Measurements from ENCODE around the gene PERM1. TPM values are rescaled to one million over a fixed set of nuclear protein-coding genes. Genes with fewer than 3 reads are reported as not detected.
"Not testable (repeated sequence)": the region's sequence is repeated elsewhere in the genome, so short reads cannot be mapped to it uniquely, and the experiment has no call there.

PERM1 gene
- total RNA-seq, 1 experiment from 2014 or later, result not detected

DNA sequence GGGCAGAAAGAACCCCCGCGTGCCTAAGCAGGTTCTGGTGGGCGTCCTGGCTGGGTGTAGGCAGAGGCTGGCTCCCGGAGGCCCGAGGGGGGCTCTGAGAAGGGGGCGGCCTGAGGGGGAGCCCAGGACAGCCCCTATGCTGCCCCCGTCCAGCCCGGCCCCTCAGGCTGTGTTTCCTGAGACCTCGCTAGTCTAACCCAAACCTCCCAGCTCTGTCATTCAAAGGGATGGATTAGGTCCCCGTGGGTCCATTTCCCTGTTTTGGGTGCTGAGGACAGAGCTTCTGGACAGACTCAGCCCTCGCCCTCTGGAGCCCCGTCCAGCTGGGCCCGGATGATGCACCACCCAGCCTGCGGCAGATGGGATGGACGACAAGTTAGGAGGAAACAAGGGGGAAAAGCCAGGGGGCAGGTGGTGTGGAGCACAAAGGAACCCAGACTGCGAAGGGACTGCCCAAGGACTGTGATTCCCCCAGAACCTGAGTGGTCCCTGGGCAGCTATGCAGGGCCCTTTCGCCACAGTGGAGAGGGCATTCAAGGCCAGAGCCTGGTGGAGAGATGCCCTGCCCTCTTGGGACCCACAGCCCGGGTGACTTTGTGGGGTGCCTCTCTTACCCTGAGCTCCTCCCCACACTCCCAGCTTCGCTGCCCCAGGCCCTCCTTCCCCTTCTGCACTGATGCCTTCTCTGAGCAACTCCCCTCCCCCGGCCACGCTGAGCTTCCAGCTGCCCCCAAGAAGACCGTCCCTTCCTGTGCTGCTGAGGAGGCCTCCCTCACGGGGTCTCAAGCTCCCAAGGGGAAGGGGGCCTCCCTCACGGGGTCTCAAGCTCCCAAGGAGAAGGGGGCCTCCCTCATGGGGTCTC, 15.2 kb upstream of the PERM1 start (continued):
- TF ChIP-seq, protein P1, sequence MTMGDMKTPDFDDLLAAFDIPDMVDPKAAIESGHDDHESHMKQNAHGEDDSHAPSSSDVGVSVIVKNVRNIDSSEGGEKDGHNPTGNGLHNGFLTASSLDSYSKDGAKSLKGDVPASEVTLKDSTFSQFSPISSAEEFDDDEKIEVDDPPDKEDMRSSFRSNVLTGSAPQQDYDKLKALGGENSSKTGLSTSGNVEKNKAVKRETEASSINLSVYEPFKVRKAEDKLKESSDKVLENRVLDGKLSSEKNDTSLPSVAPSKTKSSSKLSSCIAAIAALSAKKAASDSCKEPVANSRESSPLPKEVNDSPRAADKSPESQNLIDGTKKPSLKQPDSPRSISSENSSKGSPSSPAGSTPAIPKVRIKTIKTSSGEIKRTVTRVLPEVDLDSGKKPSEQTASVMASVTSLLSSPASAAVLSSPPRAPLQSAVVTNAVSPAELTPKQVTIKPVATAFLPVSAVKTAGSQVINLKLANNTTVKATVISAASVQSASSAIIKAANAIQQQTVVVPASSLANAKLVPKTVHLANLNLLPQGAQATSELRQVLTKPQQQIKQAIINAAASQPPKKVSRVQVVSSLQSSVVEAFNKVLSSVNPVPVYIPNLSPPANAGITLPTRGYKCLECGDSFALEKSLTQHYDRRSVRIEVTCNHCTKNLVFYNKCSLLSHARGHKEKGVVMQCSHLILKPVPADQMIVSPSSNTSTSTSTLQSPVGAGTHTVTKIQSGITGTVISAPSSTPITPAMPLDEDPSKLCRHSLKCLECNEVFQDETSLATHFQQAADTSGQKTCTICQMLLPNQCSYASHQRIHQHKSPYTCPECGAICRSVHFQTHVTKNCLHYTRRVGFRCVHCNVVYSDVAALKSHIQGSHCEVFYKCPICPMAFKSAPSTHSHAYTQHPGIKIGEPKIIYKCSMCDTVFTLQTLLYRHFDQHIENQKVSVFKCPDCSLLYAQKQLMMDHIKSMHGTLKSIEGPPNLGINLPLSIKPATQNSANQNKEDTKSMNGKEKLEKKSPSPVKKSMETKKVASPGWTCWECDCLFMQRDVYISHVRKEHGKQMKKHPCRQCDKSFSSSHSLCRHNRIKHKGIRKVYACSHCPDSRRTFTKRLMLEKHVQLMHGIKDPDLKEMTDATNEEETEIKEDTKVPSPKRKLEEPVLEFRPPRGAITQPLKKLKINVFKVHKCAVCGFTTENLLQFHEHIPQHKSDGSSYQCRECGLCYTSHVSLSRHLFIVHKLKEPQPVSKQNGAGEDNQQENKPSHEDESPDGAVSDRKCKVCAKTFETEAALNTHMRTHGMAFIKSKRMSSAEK (CRISPR knock-in tag; IDR thresholded peaks at IDR 0.05; ENCODE audit: borderline replicate concordance), result no peak
- TF ChIP-seq, protein P2, sequence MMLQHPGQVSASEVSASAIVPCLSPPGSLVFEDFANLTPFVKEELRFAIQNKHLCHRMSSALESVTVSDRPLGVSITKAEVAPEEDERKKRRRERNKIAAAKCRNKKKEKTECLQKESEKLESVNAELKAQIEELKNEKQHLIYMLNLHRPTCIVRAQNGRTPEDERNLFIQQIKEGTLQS (CRISPR knock-in tag; conservative IDR thresholded peaks at IDR 0.05), result no peak
- TF ChIP-seq ZNF671 (CRISPR knock-in tag; IDR thresholded peaks at IDR 0.05) (no peak), ATF1 (CRISPR knock-in tag; IDR thresholded peaks at IDR 0.05) (no peak), ESRRA (CRISPR knock-in tag; IDR thresholded peaks at IDR 0.05; ENCODE audit: borderline replicate concordance) (no peak)

DNA sequence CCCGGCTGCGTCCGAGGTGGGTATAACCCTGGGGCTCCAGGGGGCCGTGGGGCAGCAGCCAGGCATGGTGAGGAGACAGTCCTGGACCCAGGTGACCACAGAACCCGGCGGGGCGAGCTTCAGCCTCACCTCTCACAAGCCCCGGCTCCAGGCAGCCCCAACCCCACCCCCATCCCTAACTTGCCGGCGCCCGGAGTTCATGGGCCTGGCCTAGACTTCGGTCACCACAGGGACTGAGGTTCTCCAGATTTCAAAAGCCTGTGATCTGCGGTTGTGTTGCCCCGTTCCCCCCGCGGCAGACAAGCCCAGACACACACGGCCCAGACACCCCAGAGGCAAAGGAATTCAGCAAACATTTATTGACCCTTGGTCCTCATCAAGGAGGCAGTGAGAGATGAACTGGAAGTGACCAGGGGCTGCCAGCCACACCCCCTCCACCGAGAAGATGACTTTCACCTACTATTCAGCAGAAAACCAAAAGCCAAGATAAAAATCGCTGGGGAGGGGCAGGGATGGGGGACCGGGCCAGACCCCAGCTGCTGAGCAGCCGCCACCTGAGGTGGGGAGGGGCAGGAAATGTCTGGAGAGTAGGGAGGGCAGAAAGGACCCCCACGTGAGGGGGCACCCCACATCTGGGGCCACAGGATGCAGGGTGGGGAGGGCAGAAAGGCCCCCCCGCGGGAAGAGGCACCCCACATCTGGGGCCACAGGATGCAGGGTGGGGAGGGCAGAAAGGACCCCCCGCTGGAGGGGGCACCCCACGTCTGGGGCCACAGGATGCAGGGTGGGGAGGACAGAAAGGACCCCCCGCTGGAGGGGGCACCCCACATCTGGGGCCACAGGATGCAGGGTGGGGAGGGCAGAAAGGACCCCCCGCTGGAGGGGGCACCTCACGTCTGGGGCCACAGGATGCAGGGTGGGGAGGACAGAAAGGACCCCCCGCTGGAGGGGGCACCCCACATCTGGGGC, 14.1 kb upstream of the PERM1 start:
- H3K36me3 Mint-ChIP-seq, result peaks cover 7% of the 10 kb centered on the region; the same call in 1 of the 2 replicates
- ChIA-PET POLR2A (no interaction called here), CTCF (interaction anchor here (1.3 to 3.7 kb wide), 4 partner anchors 12 to 38 kb away, joined by 4 to 23 read pairs (median 15); partner anchors contain the start of gene PERM1)
- peaks cover 81% of the 10 kb centered on the region for H3K27me3 Mint-ChIP-seq (ENCODE audit: low read depth)
- H3K9me3 Mint-ChIP-seq, result peaks cover 9% of the 10 kb centered on the region
- ATAC-seq, result no peak
- peaks cover 5% of the 10 kb centered on the region for H3K4me1 Mint-ChIP-seq
- no peak overlapping the region for H3K4me3 Mint-ChIP-seq
- H3K27ac Mint-ChIP-seq, result no peak overlapping the region
- no peak for DNase-seq (ENCODE audit: low spot score)
- no peak for TF ChIP-seq ESRRA (CRISPR knock-in tag; IDR thresholded peaks at IDR 0.05; ENCODE audit: borderline replicate concordance)
- TF ChIP-seq CBFB (CRISPR knock-in tag; IDR thresholded peaks at IDR 0.05; ENCODE audit: low read depth), result no peak
- no peak for TF ChIP-seq ATF1 (CRISPR knock-in tag; IDR thresholded peaks at IDR 0.05)
- no peak for TF ChIP-seq NFATC4 (CRISPR knock-in tag; IDR thresholded peaks at IDR 0.05)
- no peak for TF ChIP-seq RELA (CRISPR knock-in tag; IDR thresholded peaks at IDR 0.05; ENCODE audit: borderline replicate concordance)
- no peak for TF ChIP-seq EMX1 (CRISPR knock-in tag; IDR thresholded peaks at IDR 0.05)
- TF ChIP-seq, protein P3, sequence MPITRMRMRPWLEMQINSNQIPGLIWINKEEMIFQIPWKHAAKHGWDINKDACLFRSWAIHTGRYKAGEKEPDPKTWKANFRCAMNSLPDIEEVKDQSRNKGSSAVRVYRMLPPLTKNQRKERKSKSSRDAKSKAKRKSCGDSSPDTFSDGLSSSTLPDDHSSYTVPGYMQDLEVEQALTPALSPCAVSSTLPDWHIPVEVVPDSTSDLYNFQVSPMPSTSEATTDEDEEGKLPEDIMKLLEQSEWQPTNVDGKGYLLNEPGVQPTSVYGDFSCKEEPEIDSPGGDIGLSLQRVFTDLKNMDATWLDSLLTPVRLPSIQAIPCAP (CRISPR knock-in tag; IDR thresholded peaks at IDR 0.05), result no peak
- TF ChIP-seq, protein P4, sequence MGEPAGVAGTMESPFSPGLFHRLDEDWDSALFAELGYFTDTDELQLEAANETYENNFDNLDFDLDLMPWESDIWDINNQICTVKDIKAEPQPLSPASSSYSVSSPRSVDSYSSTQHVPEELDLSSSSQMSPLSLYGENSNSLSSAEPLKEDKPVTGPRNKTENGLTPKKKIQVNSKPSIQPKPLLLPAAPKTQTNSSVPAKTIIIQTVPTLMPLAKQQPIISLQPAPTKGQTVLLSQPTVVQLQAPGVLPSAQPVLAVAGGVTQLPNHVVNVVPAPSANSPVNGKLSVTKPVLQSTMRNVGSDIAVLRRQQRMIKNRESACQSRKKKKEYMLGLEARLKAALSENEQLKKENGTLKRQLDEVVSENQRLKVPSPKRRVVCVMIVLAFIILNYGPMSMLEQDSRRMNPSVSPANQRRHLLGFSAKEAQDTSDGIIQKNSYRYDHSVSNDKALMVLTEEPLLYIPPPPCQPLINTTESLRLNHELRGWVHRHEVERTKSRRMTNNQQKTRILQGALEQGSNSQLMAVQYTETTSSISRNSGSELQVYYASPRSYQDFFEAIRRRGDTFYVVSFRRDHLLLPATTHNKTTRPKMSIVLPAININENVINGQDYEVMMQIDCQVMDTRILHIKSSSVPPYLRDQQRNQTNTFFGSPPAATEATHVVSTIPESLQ (CRISPR knock-in tag; IDR thresholded peaks at IDR 0.05), result no peak
- TF ChIP-seq, protein P5, sequence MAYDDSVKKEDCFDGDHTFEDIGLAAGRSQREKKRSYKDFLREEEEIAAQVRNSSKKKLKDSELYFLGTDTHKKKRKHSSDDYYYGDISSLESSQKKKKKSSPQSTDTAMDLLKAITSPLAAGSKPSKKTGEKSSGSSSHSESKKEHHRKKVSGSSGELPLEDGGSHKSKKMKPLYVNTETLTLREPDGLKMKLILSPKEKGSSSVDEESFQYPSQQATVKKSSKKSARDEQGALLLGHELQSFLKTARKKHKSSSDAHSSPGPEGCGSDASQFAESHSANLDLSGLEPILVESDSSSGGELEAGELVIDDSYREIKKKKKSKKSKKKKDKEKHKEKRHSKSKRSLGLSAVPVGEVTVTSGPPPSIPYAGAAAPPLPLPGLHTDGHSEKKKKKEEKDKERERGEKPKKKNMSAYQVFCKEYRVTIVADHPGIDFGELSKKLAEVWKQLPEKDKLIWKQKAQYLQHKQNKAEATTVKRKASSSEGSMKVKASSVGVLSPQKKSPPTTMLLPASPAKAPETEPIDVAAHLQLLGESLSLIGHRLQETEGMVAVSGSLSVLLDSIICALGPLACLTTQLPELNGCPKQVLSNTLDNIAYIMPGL (CRISPR knock-in tag; IDR thresholded peaks at IDR 0.05), result no peak
- no peak for TF ChIP-seq ZNF423 (CRISPR knock-in tag; IDR thresholded peaks at IDR 0.05)

DNA sequence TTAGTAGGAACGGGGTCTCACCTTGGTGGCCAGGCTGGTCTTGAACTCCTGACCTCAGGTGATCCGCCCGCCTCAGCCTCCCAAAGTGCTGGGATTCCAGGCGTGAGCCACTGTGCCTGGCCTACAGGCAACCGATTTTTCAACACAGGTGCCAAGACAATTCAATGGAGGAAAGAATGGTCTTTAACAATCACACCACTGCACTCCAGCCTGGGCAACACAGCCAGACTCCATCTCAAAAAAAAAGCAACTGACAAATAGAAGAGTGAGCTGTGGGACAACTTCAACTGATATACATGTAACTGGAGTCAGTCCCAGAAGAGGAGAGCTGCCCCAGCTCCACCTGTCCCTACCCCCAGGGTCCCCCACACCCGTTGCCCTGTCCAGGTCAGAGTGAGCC, 12.7 kb upstream of the PERM1 start:
- H3K4me3 Mint-ChIP-seq; ATAC-seq; H3K4me1 Mint-ChIP-seq; H3K36me3 Mint-ChIP-seq; POLR2A ChIA-PET; H3K27ac Mint-ChIP-seq; H3K9me3 Mint-ChIP-seq; DNase-seq (ENCODE audit: low spot score): not testable (repeated sequence)
- CTCF ChIA-PET, result interaction anchor here (0.9 to 3.7 kb wide), 3 partner anchors 11 to 47 kb away, joined by 3 to 17 read pairs (median 4); no protein-coding TSS in a partner anchor
- H3K27me3 Mint-ChIP-seq (ENCODE audit: low read depth), result peaks cover 88% of the 10 kb centered on the region

Data from WTC11 (cell line).